GM12878 (cell line): ENCODE data around the gene PCNX4. TPM values are rescaled to one million over a fixed set of nuclear protein-coding genes. Genes with fewer than 3 reads are reported as not detected.

Experiments used
- ELK1 ChIP-seq: IDR thresholded peaks from 2 replicates; pipeline ENCODE4 v1.6.1; 2012; ENCODE audit warnings: low read depth, low read length, improper control_type of control experiment
- GABPA ChIP-seq: IDR thresholded peaks from 2 replicates; pipeline ENCODE4 v1.6.1; 2014; ENCODE audit warnings: antibody characterized with exemption, low read depth, mild to moderate bottlenecking, inconsistent platforms
- GATAD2B ChIP-seq: fragments of 450-650 bp; conservative IDR thresholded peaks from 2 replicates; pipeline ENCODE4 v1.6.1; 2017; ENCODE audit warnings: low read depth, mild to moderate bottlenecking, moderate library complexity
- JUNB ChIP-seq: IDR thresholded peaks from 2 replicates; pipeline ENCODE4 v1.6.1; 2016; ENCODE audit warnings: antibody characterized with exemption, mild to moderate bottlenecking
- MEF2B ChIP-seq: fragments of 450-650 bp; IDR thresholded peaks from 2 replicates; pipeline ENCODE4 v1.6.1; 2018; ENCODE audit warnings: mild to moderate bottlenecking, moderate library complexity; ENCODE audit not compliant: partially characterized antibody, poor library complexity, severe bottlenecking
- NFYA ChIP-seq: IDR thresholded peaks from 2 replicates; pipeline ENCODE4 v1.6.1; 2011; ENCODE audit warnings: low read depth, mild to moderate bottlenecking, low read length, improper control_type of control experiment, borderline replicate concordance
- NR2C1 ChIP-seq: fragments of 450-650 bp; IDR thresholded peaks from 2 replicates; pipeline ENCODE4 v1.6.1; 2017; ENCODE audit warnings: antibody characterized with exemption, mild to moderate bottlenecking, moderate library complexity
- RAD21 ChIP-seq: IDR thresholded peaks from 2 replicates; pipeline ENCODE4 v1.6.1; 2011; ENCODE audit warnings: mild to moderate bottlenecking, low read depth, low read length, moderate library complexity; ENCODE audit not compliant: insufficient read depth
- SUPT20H ChIP-seq: IDR thresholded peaks from 2 replicates; pipeline ENCODE4 v1.6.1; 2011; ENCODE audit warnings: low read depth, mild to moderate bottlenecking, low read length, moderate library complexity, borderline replicate concordance; ENCODE audit not compliant: control insufficient read depth
- TAF1 ChIP-seq: IDR thresholded peaks from 2 replicates; pipeline ENCODE4 v1.6.1; 2011; ENCODE audit warnings: mild to moderate bottlenecking, low read depth, low read length, borderline replicate concordance
- TARDBP ChIP-seq: IDR thresholded peaks from 2 replicates; pipeline ENCODE4 v1.6.1; 2016; ENCODE audit warnings: borderline replicate concordance
- TCF3 ChIP-seq: IDR thresholded peaks from 2 replicates; pipeline ENCODE4 v1.6.1; 2012; ENCODE audit warnings: low read depth, mild to moderate bottlenecking, low read length, borderline replicate concordance; ENCODE audit not compliant: insufficient read depth
- YY1 ChIP-seq: IDR thresholded peaks from 2 replicates; pipeline ENCODE4 v1.6.1; 2011; ENCODE audit warnings: low read depth, mild to moderate bottlenecking, low read length
- ZBED1 ChIP-seq: IDR thresholded peaks from 2 replicates; pipeline ENCODE4 v1.6.1; 2016; ENCODE audit warnings: borderline replicate concordance
- ZNF217 ChIP-seq: fragments of 450-650 bp; IDR thresholded peaks from 2 replicates; pipeline ENCODE4 v1.6.1; 2017; ENCODE audit warnings: antibody characterized with exemption, mild to moderate bottlenecking
- polyA plus RNA-seq, 11 experiments: library from polyadenylated mRNA; depleted of rRNA in 4 of 11; unstranded in 6 of 11; stranded (reverse) in 5 of 11; fragments of >200 nt; fragmentation: Nextera tagmentation in 4 of 11; fragmentation: Illumina TruSeq in 1 of 11; extraction: Ambion mirVana in 4 of 11; extraction: Trizol in 1 of 11; gene quantifications; 1 replicate in 1 of 11; 2 replicates in 10 of 11; pipeline versions ENCODE4 v1.2.1 to v1.2.3, GENCODE V29; 2011 to 2016; ENCODE audit warnings: inconsistent platforms in 2 of 11, missing spikeins in 2 of 11, low read depth in 1 of 11
- total RNA-seq, 4 experiments: library from RNA; depleted of rRNA in 3 of 4; stranded (reverse); fragments of >200 nt in 3 of 4; fragmentation: Illumina TruSeq in 1 of 4; extraction: Trizol in 1 of 4; gene quantifications; 2 replicates each; pipeline versions ENCODE4 v1.2.1 to v1.2.3, GENCODE V29; 2013 to 2021
- TF ChIP-seq, protein P1 (sequence below): fragments of 450-650 bp; IDR thresholded peaks from 2 replicates; pipeline ENCODE4 v1.6.1; 2017; ENCODE audit warnings: low read depth, mild to moderate bottlenecking, moderate library complexity
- TF ChIP-seq, protein P2 (sequence below): IDR thresholded peaks from 2 replicates; pipeline ENCODE4 v1.6.1; 2011; ENCODE audit warnings: borderline replicate concordance, low read depth, mild to moderate bottlenecking, moderate library complexity, low read length; ENCODE audit not compliant: insufficient read depth, poor library complexity, severe bottlenecking
- TF ChIP-seq, protein P3 (sequence below): fragments of 450-650 bp; IDR thresholded peaks from 2 replicates; pipeline ENCODE4 v1.6.1; 2018; ENCODE audit warnings: borderline replicate concordance, mild to moderate bottlenecking; ENCODE audit not compliant: partially characterized antibody
- TF ChIP-seq, protein P4 (sequence below): fragments of 450-650 bp; conservative IDR thresholded peaks from 2 replicates; pipeline ENCODE4 v1.6.1; 2017; ENCODE audit warnings: mild to moderate bottlenecking, moderate library complexity

PCNX4 gene
- total and polyA plus RNA-seq, 10 of the 15 experiments (the other 5 are each of a cell fraction or from before 2014, with no cell fraction given): 13.8 to 56.6 (median 39.4) TPM

- TF ChIP-seq SUPT20H (no peak), RAD21 (no peak), MEF2B (peak; percentile 78), JUNB (peak; percentile 32; the same call in 1 of the 2 replicates), TAF1 (no peak), ZNF217 (peak; percentile 21; the same call in 1 of the 2 replicates), ELK1 (no peak), YY1 (no peak), GATAD2B (peak; percentile 64), TCF3 (no peak), NFYA (no peak), ZBED1 (no peak), NR2C1 (peak; percentile 40; the same call in 1 of the 2 replicates), GABPA (no peak), TARDBP (no peak)
- TF ChIP-seq, protein P1, sequence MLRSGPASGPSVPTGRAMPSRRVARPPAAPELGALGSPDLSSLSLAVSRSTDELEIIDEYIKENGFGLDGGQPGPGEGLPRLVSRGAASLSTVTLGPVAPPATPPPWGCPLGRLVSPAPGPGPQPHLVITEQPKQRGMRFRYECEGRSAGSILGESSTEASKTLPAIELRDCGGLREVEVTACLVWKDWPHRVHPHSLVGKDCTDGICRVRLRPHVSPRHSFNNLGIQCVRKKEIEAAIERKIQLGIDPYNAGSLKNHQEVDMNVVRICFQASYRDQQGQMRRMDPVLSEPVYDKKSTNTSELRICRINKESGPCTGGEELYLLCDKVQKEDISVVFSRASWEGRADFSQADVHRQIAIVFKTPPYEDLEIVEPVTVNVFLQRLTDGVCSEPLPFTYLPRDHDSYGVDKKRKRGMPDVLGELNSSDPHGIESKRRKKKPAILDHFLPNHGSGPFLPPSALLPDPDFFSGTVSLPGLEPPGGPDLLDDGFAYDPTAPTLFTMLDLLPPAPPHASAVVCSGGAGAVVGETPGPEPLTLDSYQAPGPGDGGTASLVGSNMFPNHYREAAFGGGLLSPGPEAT: peak; percentile 94
- TF ChIP-seq, protein P2, sequence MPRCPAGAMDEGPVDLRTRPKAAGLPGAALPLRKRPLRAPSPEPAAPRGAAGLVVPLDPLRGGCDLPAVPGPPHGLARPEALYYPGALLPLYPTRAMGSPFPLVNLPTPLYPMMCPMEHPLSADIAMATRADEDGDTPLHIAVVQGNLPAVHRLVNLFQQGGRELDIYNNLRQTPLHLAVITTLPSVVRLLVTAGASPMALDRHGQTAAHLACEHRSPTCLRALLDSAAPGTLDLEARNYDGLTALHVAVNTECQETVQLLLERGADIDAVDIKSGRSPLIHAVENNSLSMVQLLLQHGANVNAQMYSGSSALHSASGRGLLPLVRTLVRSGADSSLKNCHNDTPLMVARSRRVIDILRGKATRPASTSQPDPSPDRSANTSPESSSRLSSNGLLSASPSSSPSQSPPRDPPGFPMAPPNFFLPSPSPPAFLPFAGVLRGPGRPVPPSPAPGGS: peak; percentile 66
- TF ChIP-seq, protein P3, sequence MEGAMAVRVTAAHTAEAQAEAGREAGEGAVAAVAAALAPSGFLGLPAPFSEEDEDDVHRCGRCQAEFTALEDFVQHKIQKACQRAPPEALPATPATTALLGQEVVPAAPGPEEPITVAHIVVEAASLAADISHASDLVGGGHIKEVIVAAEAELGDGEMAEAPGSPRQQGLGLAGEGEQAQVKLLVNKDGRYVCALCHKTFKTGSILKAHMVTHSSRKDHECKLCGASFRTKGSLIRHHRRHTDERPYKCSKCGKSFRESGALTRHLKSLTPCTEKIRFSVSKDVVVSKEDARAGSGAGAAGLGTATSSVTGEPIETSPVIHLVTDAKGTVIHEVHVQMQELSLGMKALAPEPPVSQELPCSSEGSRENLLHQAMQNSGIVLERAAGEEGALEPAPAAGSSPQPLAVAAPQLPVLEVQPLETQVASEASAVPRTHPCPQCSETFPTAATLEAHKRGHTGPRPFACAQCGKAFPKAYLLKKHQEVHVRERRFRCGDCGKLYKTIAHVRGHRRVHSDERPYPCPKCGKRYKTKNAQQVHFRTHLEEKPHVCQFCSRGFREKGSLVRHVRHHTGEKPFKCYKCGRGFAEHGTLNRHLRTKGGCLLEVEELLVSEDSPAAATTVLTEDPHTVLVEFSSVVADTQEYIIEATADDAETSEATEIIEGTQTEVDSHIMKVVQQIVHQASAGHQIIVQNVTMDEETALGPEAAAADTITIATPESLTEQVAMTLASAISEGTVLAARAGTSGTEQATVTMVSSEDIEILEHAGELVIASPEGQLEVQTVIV: peak; percentile 12
- TF ChIP-seq, protein P4, sequence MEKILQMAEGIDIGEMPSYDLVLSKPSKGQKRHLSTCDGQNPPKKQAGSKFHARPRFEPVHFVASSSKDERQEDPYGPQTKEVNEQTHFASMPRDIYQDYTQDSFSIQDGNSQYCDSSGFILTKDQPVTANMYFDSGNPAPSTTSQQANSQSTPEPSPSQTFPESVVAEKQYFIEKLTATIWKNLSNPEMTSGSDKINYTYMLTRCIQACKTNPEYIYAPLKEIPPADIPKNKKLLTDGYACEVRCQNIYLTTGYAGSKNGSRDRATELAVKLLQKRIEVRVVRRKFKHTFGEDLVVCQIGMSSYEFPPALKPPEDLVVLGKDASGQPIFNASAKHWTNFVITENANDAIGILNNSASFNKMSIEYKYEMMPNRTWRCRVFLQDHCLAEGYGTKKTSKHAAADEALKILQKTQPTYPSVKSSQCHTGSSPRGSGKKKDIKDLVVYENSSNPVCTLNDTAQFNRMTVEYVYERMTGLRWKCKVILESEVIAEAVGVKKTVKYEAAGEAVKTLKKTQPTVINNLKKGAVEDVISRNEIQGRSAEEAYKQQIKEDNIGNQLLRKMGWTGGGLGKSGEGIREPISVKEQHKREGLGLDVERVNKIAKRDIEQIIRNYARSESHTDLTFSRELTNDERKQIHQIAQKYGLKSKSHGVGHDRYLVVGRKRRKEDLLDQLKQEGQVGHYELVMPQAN: no peak
Measured at GRCh38 chr14:60212503-60213371, 121.0 kb downstream of the PCNX4 start (continued).
